Measurements from ENCODE around the gene NDUFC2. TPM values are rescaled to one million over a fixed set of nuclear protein-coding genes. Genes with fewer than 3 reads are reported as not detected.

The NDUFC2 gene
- total and polyA plus RNA-seq, 2 of the 13 experiments (the other 11 are each of a cell fraction or from before 2014, with no cell fraction given): 256 to 363 TPM

GRCh38 chr11:78022397-78023396 lies 57.0 kb downstream of the NDUFC2 start, which contains the start of gene KCTD14 (continued):
- TF ChIP-seq ZBED4 (CRISPR knock-in tag; IDR thresholded peaks at IDR 0.05; ENCODE audit: borderline replicate concordance): peak; percentile 89
- TF ChIP-seq ZSCAN20 (CRISPR knock-in tag; IDR thresholded peaks at IDR 0.05; ENCODE audit: borderline replicate concordance): no peak
- TF ChIP-seq KLF15 (CRISPR knock-in tag; IDR thresholded peaks at IDR 0.05; ENCODE audit: borderline replicate concordance): no peak
- TF ChIP-seq E2F2 (CRISPR knock-in tag; IDR thresholded peaks at IDR 0.05; ENCODE audit: borderline replicate concordance): no peak
- TF ChIP-seq ZBTB34 (CRISPR knock-in tag; IDR thresholded peaks at IDR 0.05): peak; percentile 47; the same call in 1 of the 2 replicates
- peak; percentile 55; the same call in 1 of the 2 replicates for TF ChIP-seq HOXA3 (CRISPR knock-in tag; IDR thresholded peaks at IDR 0.05)
- no peak for TF ChIP-seq ZNF564 (CRISPR knock-in tag; IDR thresholded peaks at IDR 0.05)
- TF ChIP-seq, protein P1, sequence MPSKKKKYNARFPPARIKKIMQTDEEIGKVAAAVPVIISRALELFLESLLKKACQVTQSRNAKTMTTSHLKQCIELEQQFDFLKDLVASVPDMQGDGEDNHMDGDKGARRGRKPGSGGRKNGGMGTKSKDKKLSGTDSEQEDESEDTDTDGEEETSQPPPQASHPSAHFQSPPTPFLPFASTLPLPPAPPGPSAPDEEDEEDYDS (CRISPR knock-in tag; IDR thresholded peaks at IDR 0.05): peak; percentile 42; the same call in 1 of the 2 replicates
- TF ChIP-seq NKX3-1 (CRISPR knock-in tag; IDR thresholded peaks at IDR 0.05): 0 out of 2 replicates have a peak, but pooled peaks have one; percentile 37
- TF ChIP-seq ZNF687 (CRISPR knock-in tag; IDR thresholded peaks at IDR 0.05): peak; percentile 99
- TF ChIP-seq POGZ (CRISPR knock-in tag; IDR thresholded peaks at IDR 0.05): peak; percentile 17; the same call in 1 of the 2 replicates
- TF ChIP-seq ZNF136 (CRISPR knock-in tag; IDR thresholded peaks at IDR 0.05; ENCODE audit: low read depth): no peak
- peak; percentile 36; the same call in 1 of the 2 replicates for TF ChIP-seq ZNF34 (CRISPR knock-in tag; IDR thresholded peaks at IDR 0.05; ENCODE audit: borderline replicate concordance)
- TF ChIP-seq HNRNPLL (IDR thresholded peaks at IDR 0.05; ENCODE audit: low read depth, low read length, poor library complexity, severe bottlenecking): peak; percentile 63
